A549 (cell line): ENCODE data around the gene TTLL3.

Source experiments
- CTCF ChIP-seq: fragments of >200 bp; sonication (Bioruptor Twin); formaldehyde crosslinking; IDR thresholded peaks from 3 replicates; pipeline ENCODE4 v1.5.1; 2016
- ESRRA ChIP-seq: fragments of 150-350 bp; IDR thresholded peaks from 2 replicates; pipeline ENCODE4 v1.6.1; 2014; ENCODE audit warnings: mild to moderate bottlenecking, low read length, borderline replicate concordance
- JUNB ChIP-seq: fragments of >200 bp; sonication (Bioruptor Twin); formaldehyde crosslinking; IDR thresholded peaks from 2 replicates; pipeline ENCODE4 v1.6.1; 2016
- POLR2A ChIP-seq: IDR thresholded peaks from 2 replicates; pipeline ENCODE4 v1.6.1; 2012; ENCODE audit warnings: mild to moderate bottlenecking, low read length
- RAD21 ChIP-seq, 2 experiments: fragments of >200 bp in 1 of 2; sonication (Bioruptor Twin) in 1 of 2; formaldehyde crosslinking in 1 of 2; IDR thresholded peaks in 1 of 2; conservative IDR thresholded peaks in 1 of 2; 2 replicates in 1 of 2; 3 replicates in 1 of 2; pipeline ENCODE4 v1.6.1; 2012 to 2018; ENCODE audit warnings: inconsistent platforms in 1 of 2
- RFX5 ChIP-seq: fragments of 450-650 bp; IDR thresholded peaks from 2 replicates; pipeline ENCODE4 v1.7.1; 2014; ENCODE audit warnings: antibody characterized with exemption, mild to moderate bottlenecking, moderate library complexity
- RNF2 ChIP-seq: fragments of 200-600 bp; sonication (generic); IDR thresholded peaks from 2 replicates; pipeline ENCODE4 v1.6.1; 2016; ENCODE audit warnings: low read depth, mild to moderate bottlenecking, antibody characterized with exemption, moderate library complexity, borderline replicate concordance
- ZFP36 ChIP-seq: fragments of 450-650 bp; IDR thresholded peaks from 2 replicates; pipeline ENCODE4 v1.6.1; 2014; ENCODE audit warnings: borderline replicate concordance; ENCODE audit not compliant: partially characterized antibody
- TF ChIP-seq, protein P1 (sequence below): IDR thresholded peaks from 2 replicates; pipeline ENCODE4 v1.6.1; 2012

- no peak for TF ChIP-seq POLR2A
- no peak for TF ChIP-seq ZFP36
- TF ChIP-seq CTCF: no peak
- TF ChIP-seq, protein P1, sequence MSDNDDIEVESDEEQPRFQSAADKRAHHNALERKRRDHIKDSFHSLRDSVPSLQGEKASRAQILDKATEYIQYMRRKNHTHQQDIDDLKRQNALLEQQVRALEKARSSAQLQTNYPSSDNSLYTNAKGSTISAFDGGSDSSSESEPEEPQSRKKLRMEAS: no peak
- TF ChIP-seq RNF2: no peak
- no peak for TF ChIP-seq RFX5
- TF ChIP-seq ESRRA: no peak
- TF ChIP-seq JUNB: no peak
- TF ChIP-seq RAD21 (conservative IDR thresholded peaks at IDR 0.05 in 1 of 2, IDR thresholded peaks at IDR 0.05 in 1 of 2): no peak
Observed at GRCh38 chr3:9784965-9785364, 25.1 kb upstream of the TTLL3 start.
